Mesothelial cell of epicardium (in vitro differentiated cells): ENCODE data around the gene TMEM69. TPM values are rescaled to one million over a fixed set of nuclear protein-coding genes. Genes with fewer than 3 reads are reported as not detected.

Experiments used
- DNase-seq, 2 experiments: peaks; one replicate each; pipeline ENCODE4 v3.0.0; 2021; ENCODE audit warnings: low spot score in 2 of 2; ENCODE audit not compliant: unreplicated experiment in 2 of 2
- H3K27ac Mint-ChIP-seq: 2 replicates; pipeline ENCODE4 v1.8.0; 2021; ENCODE audit warnings: mixed read lengths
- H3K27me3 Mint-ChIP-seq: 2 replicates; pipeline ENCODE4 v1.8.0; 2021; ENCODE audit warnings: low read depth, mixed read lengths
- H3K36me3 Mint-ChIP-seq: 2 replicates; pipeline ENCODE4 v1.8.0; 2021; ENCODE audit warnings: mixed read lengths
- H3K4me1 Mint-ChIP-seq: 2 replicates; pipeline ENCODE4 v1.8.0; 2021; ENCODE audit warnings: mixed read lengths
- H3K4me3 Mint-ChIP-seq: 2 replicates; pipeline ENCODE4 v1.8.0; 2021; ENCODE audit warnings: mild to moderate bottlenecking, moderate library complexity, mixed read lengths
- H3K9me3 Mint-ChIP-seq: 2 replicates; pipeline ENCODE4 v1.8.0; 2021; ENCODE audit warnings: mixed read lengths
- total RNA-seq: library from RNA; stranded (reverse); gene quantifications from 3 replicates; pipeline ENCODE4 v1.2.1, GENCODE V29; 2021
- TF ChIP-seq, protein P1 (sequence below): fragments of 200-600 bp; sonication (generic); IDR thresholded peaks from one replicate; pipeline ENCODE4 v1.5.0; 2021; ENCODE audit warnings: antibody characterized with exemption; ENCODE audit not compliant: unreplicated experiment

TMEM69 gene
- total RNA-seq, 1 donor from 2014 or later, result 28.7 TPM

DNA sequence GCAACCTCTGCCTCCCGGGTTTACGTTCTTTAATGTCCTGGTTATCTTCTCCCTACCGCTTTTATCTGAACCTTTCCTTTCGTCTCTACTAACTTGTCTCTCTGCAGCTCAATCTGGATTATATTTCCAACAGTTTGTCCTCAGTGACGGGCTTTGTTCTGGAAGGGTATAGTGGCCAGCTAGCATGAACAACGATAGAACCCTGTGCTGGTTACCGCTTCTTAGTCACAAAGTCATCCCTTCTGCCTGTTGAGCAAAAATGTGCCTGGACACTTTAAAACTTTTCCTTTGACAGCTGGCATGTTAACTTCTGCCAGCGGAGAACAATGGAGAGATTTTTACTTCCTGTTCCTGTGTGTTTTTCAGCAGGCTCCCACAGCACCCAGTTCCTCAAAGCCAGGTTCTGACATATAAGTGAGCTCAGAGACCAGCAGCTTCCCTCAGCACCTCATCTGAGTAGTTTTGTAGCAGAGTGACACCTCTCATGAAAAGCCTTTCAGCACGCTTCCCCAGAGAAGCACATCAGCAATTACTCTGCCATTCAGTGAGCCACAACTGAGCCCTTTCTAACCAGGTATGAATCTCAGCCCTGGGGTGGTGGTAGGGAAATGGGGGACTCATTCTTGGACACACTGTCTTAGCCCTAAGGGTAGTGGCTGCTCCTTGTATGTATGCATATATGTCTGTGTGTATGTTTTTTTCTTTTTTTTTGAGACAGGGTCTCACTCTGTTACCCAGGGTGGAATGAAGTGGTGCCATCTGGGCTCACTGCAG, 40.5 kb upstream of the TMEM69 start:
- Mint-ChIP-seq H3K4me3 (no peak overlapping the region), H3K4me1 (no peaks in the 10 kb centered on the region), H3K36me3 (peaks cover 29% of the 10 kb centered on the region), H3K27ac (peak overlapping the region; percentile 47), H3K9me3 (no peaks in the 10 kb centered on the region), H3K27me3 (no peaks in the 10 kb centered on the region)
- TF ChIP-seq, protein P1, sequence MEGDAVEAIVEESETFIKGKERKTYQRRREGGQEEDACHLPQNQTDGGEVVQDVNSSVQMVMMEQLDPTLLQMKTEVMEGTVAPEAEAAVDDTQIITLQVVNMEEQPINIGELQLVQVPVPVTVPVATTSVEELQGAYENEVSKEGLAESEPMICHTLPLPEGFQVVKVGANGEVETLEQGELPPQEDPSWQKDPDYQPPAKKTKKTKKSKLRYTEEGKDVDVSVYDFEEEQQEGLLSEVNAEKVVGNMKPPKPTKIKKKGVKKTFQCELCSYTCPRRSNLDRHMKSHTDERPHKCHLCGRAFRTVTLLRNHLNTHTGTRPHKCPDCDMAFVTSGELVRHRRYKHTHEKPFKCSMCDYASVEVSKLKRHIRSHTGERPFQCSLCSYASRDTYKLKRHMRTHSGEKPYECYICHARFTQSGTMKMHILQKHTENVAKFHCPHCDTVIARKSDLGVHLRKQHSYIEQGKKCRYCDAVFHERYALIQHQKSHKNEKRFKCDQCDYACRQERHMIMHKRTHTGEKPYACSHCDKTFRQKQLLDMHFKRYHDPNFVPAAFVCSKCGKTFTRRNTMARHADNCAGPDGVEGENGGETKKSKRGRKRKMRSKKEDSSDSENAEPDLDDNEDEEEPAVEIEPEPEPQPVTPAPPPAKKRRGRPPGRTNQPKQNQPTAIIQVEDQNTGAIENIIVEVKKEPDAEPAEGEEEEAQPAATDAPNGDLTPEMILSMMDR, result no peak
- DNase-seq, result no peak

GRCh38 chr1:45654540-45655280, 33.3 kb upstream of the TMEM69 start:
- peaks cover 35% of the 10 kb centered on the region for H3K36me3 Mint-ChIP-seq
- no peak for DNase-seq
- H3K4me1 Mint-ChIP-seq, result no peaks in the 10 kb centered on the region
- no peaks in the 10 kb centered on the region for H3K27me3 Mint-ChIP-seq
- H3K9me3 Mint-ChIP-seq, result no peaks in the 10 kb centered on the region
- H3K4me3 Mint-ChIP-seq, result no peak overlapping the region
- no peak overlapping the region for H3K27ac Mint-ChIP-seq
- TF ChIP-seq, protein P1, result no peak

DNA sequence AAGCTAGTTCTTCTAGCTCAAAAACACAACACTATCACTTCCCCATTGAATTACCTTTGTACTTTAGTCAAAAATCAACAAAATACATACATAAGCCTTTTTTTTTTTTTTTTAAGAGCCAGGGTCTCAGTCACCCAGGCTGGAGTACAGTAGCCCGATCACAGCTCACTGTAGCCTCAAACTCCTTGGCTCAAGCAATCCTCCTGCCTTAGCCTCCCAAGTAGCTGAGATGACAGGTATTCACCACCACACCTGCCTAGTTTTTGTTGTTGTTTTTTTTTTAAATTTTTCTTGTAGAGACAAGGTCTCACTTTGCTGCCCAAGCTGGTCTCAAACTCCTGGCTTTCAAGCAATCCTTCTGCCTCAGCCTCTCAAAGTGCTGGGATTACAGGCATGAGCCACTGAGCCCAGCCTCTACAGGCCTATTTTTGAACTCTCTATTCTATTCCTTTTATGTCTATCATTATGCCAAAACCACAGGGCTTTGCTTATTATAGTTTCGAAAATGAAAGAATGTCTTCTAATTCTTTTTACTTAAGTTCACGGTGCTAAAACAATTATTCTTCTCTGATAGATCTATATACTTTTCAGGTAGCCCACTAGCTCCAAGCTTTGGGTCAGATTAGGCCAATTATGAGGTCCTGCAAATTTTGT, 31.3 kb upstream of the TMEM69 start:
- Mint-ChIP-seq H3K4me1 (no peaks in the 10 kb centered on the region), H3K27me3 (no peaks in the 10 kb centered on the region), H3K36me3 (peaks cover 35% of the 10 kb centered on the region), H3K9me3 (no peaks in the 10 kb centered on the region), H3K4me3 (no peak overlapping the region), H3K27ac (no peak overlapping the region)
- TF ChIP-seq, protein P1, result no peak
- no peak for DNase-seq

DNA sequence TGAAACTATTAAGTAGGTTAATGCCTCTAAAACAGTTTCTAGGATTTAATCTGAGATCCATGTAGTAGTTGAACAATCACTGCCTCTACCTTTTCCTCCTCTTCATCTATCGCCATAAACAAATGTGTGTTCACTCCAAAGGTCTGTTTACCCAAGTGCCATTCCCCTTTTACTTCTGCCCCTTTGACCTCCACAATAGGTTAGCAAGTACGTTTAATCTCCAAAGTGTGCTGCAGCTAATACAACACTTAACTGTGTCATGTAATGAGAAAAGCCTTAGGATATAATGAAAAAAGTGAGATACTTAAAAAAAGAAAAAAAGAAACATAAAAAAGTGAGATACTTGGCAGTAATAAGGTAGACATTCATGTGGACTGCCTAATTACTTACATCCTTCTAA, 29.8 kb upstream of the TMEM69 start:
- no peak overlapping the region for H3K4me3 Mint-ChIP-seq
- peaks cover 30% of the 10 kb centered on the region for H3K36me3 Mint-ChIP-seq
- no peaks in the 10 kb centered on the region for H3K27me3 Mint-ChIP-seq
- H3K27ac Mint-ChIP-seq, result no peak overlapping the region
- H3K4me1 Mint-ChIP-seq, result peaks cover 2% of the 10 kb centered on the region
- no peak for DNase-seq
- TF ChIP-seq, protein P1, result no peak
- H3K9me3 Mint-ChIP-seq, result no peaks in the 10 kb centered on the region

- no peak overlapping the region for H3K4me3 Mint-ChIP-seq
- no peaks in the 10 kb centered on the region for H3K9me3 Mint-ChIP-seq
- H3K4me1 Mint-ChIP-seq, result peaks cover 6% of the 10 kb centered on the region
- no peak overlapping the region for H3K27ac Mint-ChIP-seq
- H3K27me3 Mint-ChIP-seq, result no peaks in the 10 kb centered on the region
- no peak for DNase-seq
- TF ChIP-seq, protein P1, result no peak
- peaks cover 33% of the 10 kb centered on the region for H3K36me3 Mint-ChIP-seq
These were observed 28.8 kb upstream of the TMEM69 start for GRCh38 chr1:45659222-45659621.
